K562 (cell line): ENCODE data around the gene FAM131C. TPM values are rescaled to one million over a fixed set of nuclear protein-coding genes. Genes with fewer than 3 reads are reported as not detected.

Source experiments
- ATAC-seq: fragments of 200-7000 bp; cut with Tn5 transposase; 3 replicates; pipeline ENCODE4 v1.9.1; 2020; ENCODE audit warnings: moderate library complexity
- BruUV-seq: library from RNA; stranded (reverse); fragments of 400-500 nt; replicated peaks from 2 replicates; lab custom pipeline; 2021; lab: Mats Ljungman, UMichigan
- CTCF ChIA-PET: fragments of 300-600 bp; formaldehyde crosslinking; extraction: SDS; loops from one replicate; lab custom pipeline; 2021; ENCODE audit warnings: low intra/inter-chr PET ratio; lab: Yijun Ruan, JAX
- POLR2A ChIA-PET: fragments of 300-600, 350-650 bp; sonication (Branson Sonifier 250); formaldehyde crosslinking; extraction: SDS; loops from one replicate; lab custom pipeline; 2021; ENCODE audit warnings: antibody characterized with exemption, inconsistent platforms; lab: Yijun Ruan, JAX
- DNase-seq, 4 experiments: peaks; one replicate each; pipeline versions ENCODE4 v3.0.0 to v3.0.0-alpha.2; 2011 to 2018; ENCODE audit warnings: low spot score in 3 of 4, mixed read lengths in 3 of 4; ENCODE audit errors: extremely low read depth in 1 of 4
- FAIRE-seq: peaks from 2 replicates; lab custom pipeline; 2011; peaks lifted over from hg19 to GRCh38; lab: Jason Lieb, UNC
- H2AFZ ChIP-seq: 2 replicates; pipeline ENCODE4 v1.6.0; 2011; ENCODE audit warnings: low read depth, low read length, control low read depth, inconsistent platforms
- H3K27ac ChIP-seq: fragments of 200-600 bp; 3 replicates; pipeline ENCODE4 v1.8.0; 2011; ENCODE audit warnings: low read depth, mild to moderate bottlenecking, control low read depth, inconsistent platforms, low read length, moderate library complexity, mixed read lengths; ENCODE audit errors: extremely low read depth
- H3K27me3 ChIP-seq, 2 experiments: fragments of 300-600 bp in 1 of 2; 2 replicates in 1 of 2; 3 replicates in 1 of 2; pipeline versions ENCODE4 v1.6.0 to v1.8.0; 2011; ENCODE audit warnings: inconsistent platforms in 2 of 2, low read length in 2 of 2, mild to moderate bottlenecking in 1 of 2, mixed read lengths in 1 of 2, moderate library complexity in 1 of 2; ENCODE audit not compliant: control insufficient read depth in 2 of 2, insufficient read depth in 2 of 2
- H3K36me3 ChIP-seq: fragments of 300-600 bp; 3 replicates; pipeline ENCODE4 v1.8.0; 2011; ENCODE audit warnings: mild to moderate bottlenecking, low read length, inconsistent platforms; ENCODE audit not compliant: control insufficient read depth, insufficient read depth
- H3K4me1 ChIP-seq, 2 experiments: fragments of 200-600 bp in 1 of 2; replicated peaks in 1 of 2; 2 replicates in 1 of 2; 3 replicates in 1 of 2; pipeline versions ENCODE4 v1.5.1 to v1.8.0; 2011; ENCODE audit warnings: inconsistent platforms in 2 of 2, low read length in 2 of 2, mild to moderate bottlenecking in 1 of 2, mixed read lengths in 1 of 2, moderate library complexity in 1 of 2; ENCODE audit not compliant: control insufficient read depth in 2 of 2, insufficient read depth in 2 of 2
- H3K4me2 ChIP-seq: 2 replicates; pipeline ENCODE4 v1.6.1; 2011; ENCODE audit warnings: low read length, control low read depth, inconsistent platforms, mixed read lengths; ENCODE audit not compliant: insufficient read depth
- H3K4me3 ChIP-seq: fragments of 200-600 bp; sonication (generic), shearing (Covaris generic); 2 replicates; pipeline ENCODE4 v1.5.1; 2016; ENCODE audit warnings: control low read depth, inconsistent platforms
- H3K79me2 ChIP-seq: fragments of 200-600 bp; 3 replicates; pipeline ENCODE4 v1.8.0; 2011; ENCODE audit warnings: low read length, inconsistent platforms; ENCODE audit not compliant: control insufficient read depth, insufficient read depth
- H3K9ac ChIP-seq, 2 experiments: 2 replicates each; pipeline versions ENCODE4 v1.6.0 to v1.6.1; 2011; ENCODE audit warnings: low read depth in 2 of 2, low read length in 2 of 2, control low read depth in 1 of 2, inconsistent platforms in 1 of 2, mild to moderate bottlenecking in 1 of 2, mixed read lengths in 1 of 2; ENCODE audit not compliant: insufficient read depth in 1 of 2
- H3K9me1 ChIP-seq: one replicate; pipeline ENCODE4 v1.6.0; 2011; ENCODE audit warnings: inconsistent platforms, mild to moderate bottlenecking, low read length, moderate library complexity; ENCODE audit not compliant: control insufficient read depth, insufficient read depth
- H3K9me3 ChIP-seq: replicated peaks from 2 replicates; pipeline ENCODE4 v1.5.1; 2011; ENCODE audit warnings: low read depth, low read length, inconsistent platforms; ENCODE audit not compliant: control insufficient read depth, insufficient read depth
- H4K20me1 ChIP-seq: replicated peaks from 2 replicates; pipeline ENCODE4 v1.6.1; 2011; ENCODE audit warnings: low read length, inconsistent platforms, mixed read lengths; ENCODE audit not compliant: control insufficient read depth, insufficient read depth
- E2F4 ChIP-seq: sonication (generic); formaldehyde crosslinking; IDR thresholded peaks from 2 replicates; pipeline ENCODE4 v1.8.0; 2022; ENCODE audit warnings: mild to moderate bottlenecking, low read depth, missing genetic modification reagents
- KAT8 ChIP-seq: fragments of 450-650 bp; IDR thresholded peaks from 2 replicates; pipeline ENCODE4 v1.6.1; 2016; ENCODE audit warnings: low read depth, mild to moderate bottlenecking
- TARDBP ChIP-seq: fragments of 450-650 bp; IDR thresholded peaks from 2 replicates; pipeline ENCODE4 v1.6.1; 2016
- VEZF1 ChIP-seq: fragments of 200-800 bp; sonication (Bioruptor generic); IDR thresholded peaks from 2 replicates; pipeline ENCODE4 v1.6.1; 2017; ENCODE audit warnings: missing genetic modification characterization, missing compliant biosample characterization
- YY1 ChIP-seq, 3 experiments: IDR thresholded peaks; 2 replicates each; pipeline ENCODE4 v1.6.1; 2011; ENCODE audit warnings: low read length in 2 of 3, mild to moderate bottlenecking in 2 of 3, moderate library complexity in 2 of 3, borderline replicate concordance in 1 of 3, control low read depth in 1 of 3, low read depth in 1 of 3; ENCODE audit not compliant: insufficient read depth in 3 of 3, insufficient replicate concordance in 2 of 3, control insufficient read depth in 1 of 3, insufficient read length in 1 of 3; ENCODE audit errors: extremely low read depth in 1 of 3
- ZNF609 ChIP-seq: sonication (generic); formaldehyde crosslinking; IDR thresholded peaks from 2 replicates; pipeline ENCODE4 v1.8.1; 2023; ENCODE audit warnings: missing genetic modification reagents, mild to moderate bottlenecking, borderline replicate concordance
- WGBS: fragments of 100-300 bp; shearing (Covaris generic); methylation state at CpG from one replicate; pipeline ENCODE4 v1.1.6; 2016; ENCODE audit warnings: low coverage, mixed read lengths; ENCODE audit not compliant: insufficient coverage; ENCODE audit errors: missing lambda C conversion rate; 5-methylcytosine and 5-hydroxymethylcytosine counted together
- in situ Hi-C: fragments of 300-500 bp; cut with MboI; formaldehyde crosslinking; loops from 4 replicates; pipeline ENCODE4 v1.15.0; 2018; ENCODE audit warnings: inconsistent platforms, mixed read lengths
- intact Hi-C: fragments of 100-400 bp; cut with micrococcal nuclease; formaldehyde crosslinking; loops from 2 replicates; pipeline ENCODE4 v1.14.2; 2022
- polyA plus RNA-seq, 8 experiments: library from polyadenylated mRNA; depleted of rRNA in 4 of 8; stranded (reverse) in 5 of 8; unstranded in 3 of 8; fragments of >200 nt; fragmentation: Nextera tagmentation in 2 of 8; fragmentation: Illumina TruSeq in 1 of 8; extraction: Ambion mirVana in 2 of 8; extraction: Trizol in 1 of 8; gene quantifications; 2 replicates each; pipeline versions ENCODE4 v1.2.1 to v1.2.3, GENCODE V29; 2011 to 2014; ENCODE audit warnings: inconsistent platforms in 1 of 8, missing spikeins in 1 of 8
- total RNA-seq, 7 experiments: library from RNA; depleted of rRNA in 6 of 7; stranded (reverse); fragments of >200 nt in 6 of 7; fragmentation: Illumina TruSeq in 2 of 7; extraction: Trizol in 2 of 7; gene quantifications; 2 replicates each; pipeline versions ENCODE4 v1.2.1 to v1.2.3, GENCODE V29; 2011 to 2021; ENCODE audit warnings: low replicate concordance in 1 of 7

The FAM131C gene
- total and polyA plus RNA-seq, 9 of the 15 experiments (the other 6 are each of a cell fraction or from before 2014, with no cell fraction given) = 0.10 to 0.29 (median 0.16) TPM; not detected in 6

GRCh38 chr1:16047791-16048475 lies 25.5 kb downstream of the FAM131C start:
- Histone ChIP-seq H2AFZ (no peak overlapping the region), H4K20me1 (no peaks in the 10 kb centered on the region), H3K9me1 (no peaks in the 10 kb centered on the region), H3K27ac (no peak overlapping the region), H3K4me2 (no peak overlapping the region), H3K9me3 (no peaks in the 10 kb centered on the region), H3K4me1 (peaks cover 7 to 73% of the 10 kb centered on the region in 2 experiments; a peak in 4 of 5 replicates), H3K36me3 (no peaks in the 10 kb centered on the region), H3K9ac (peak overlapping the region in 1 of 2 experiments; percentile 18; a peak in 2 of 4 replicates), H3K27me3 (no peaks in the 10 kb centered on the region), H3K79me2 (no peaks in the 10 kb centered on the region), H3K4me3 (no peak overlapping the region)
- BruUV-seq = no TSS peak
- TF ChIP-seq VEZF1 (CRISPR knock-in tag) = no peak
- TF ChIP-seq YY1 (IDR thresholded peaks at IDR 0.05; ENCODE audit: borderline replicate concordance in 1 of 3, control insufficient read depth in 1 of 3, extremely low read depth in 1 of 3, insufficient read depth in 3 of 3, insufficient read length in 1 of 3, insufficient replicate concordance in 2 of 3, low read depth in 1 of 3, low read length in 2 of 3) = no peak
- no peak for TF ChIP-seq E2F4 (CRISPR knock-in tag)
- TF ChIP-seq TARDBP = no peak
- no peak for TF ChIP-seq ZNF609
- TF ChIP-seq KAT8 = no peak
- POLR2A ChIA-PET = interaction anchor here (0.6 to 0.7 kb wide), 2 partner anchors 10 to 22 kb away, joined by 3 read pairs; no protein-coding TSS in a partner anchor
- 55% methylated on average over 10 of the region's 19 CpGs for WGBS
- DNase-seq (no peak), ATAC-seq (no peak), FAIRE-seq (no peak)
- in situ Hi-C loops (no loop called here), intact Hi-C loops (no loop called here)
- CTCF ChIA-PET = no interaction called here
